Naive B cell (primary cell): ENCODE data around the gene RBM33. TPM values are rescaled to one million over a fixed set of nuclear protein-coding genes. Genes with fewer than 3 reads are reported as not detected.

ENCODE experiments used
- ATAC-seq, 2 donors: fragments of 150-1000 bp; cut with Tn5 transposase; 2 replicates each; pipeline ENCODE4 v1.10.0; 2021; ENCODE audit warnings: low read depth in 2 of 2, mild to moderate bottlenecking in 2 of 2, moderate library complexity in 2 of 2
- DNase-seq: peaks from one replicate; pipeline ENCODE4 v3.0.0; 2022
- H3K27ac Mint-ChIP-seq, 6 donors: one replicate each; pipeline ENCODE4 v1.8.0; 2020 to 2022; ENCODE audit warnings: mild to moderate bottlenecking in 6 of 6, mixed read lengths in 6 of 6, moderate library complexity in 5 of 6, inconsistent platforms in 2 of 6
- H3K27me3 Mint-ChIP-seq, 3 donors: one replicate each; pipeline ENCODE4 v1.8.0; 2021 to 2022; ENCODE audit warnings: mixed read lengths in 3 of 3, mild to moderate bottlenecking in 1 of 3
- H3K36me3 Mint-ChIP-seq, 2 donors: one replicate each; pipeline ENCODE4 v1.8.0; 2020 to 2022; ENCODE audit warnings: mixed read lengths in 2 of 2, inconsistent platforms in 1 of 2, mild to moderate bottlenecking in 1 of 2
- H3K4me1 Mint-ChIP-seq, 3 donors: one replicate each; pipeline ENCODE4 v1.8.0; 2020 to 2022; ENCODE audit warnings: mixed read lengths in 3 of 3, inconsistent platforms in 1 of 3, mild to moderate bottlenecking in 1 of 3, moderate library complexity in 1 of 3
- H3K4me3 Mint-ChIP-seq, 8 donors: one replicate each; pipeline ENCODE4 v1.8.0; 2020 to 2022; ENCODE audit warnings: mild to moderate bottlenecking in 8 of 8, mixed read lengths in 8 of 8, moderate library complexity in 8 of 8, inconsistent platforms in 2 of 8
- H3K9me3 Mint-ChIP-seq, 7 donors: one replicate each; pipeline ENCODE4 v1.8.0; 2020 to 2022; ENCODE audit warnings: mixed read lengths in 7 of 7, mild to moderate bottlenecking in 5 of 7, inconsistent platforms in 2 of 7, moderate library complexity in 1 of 7
- polyA plus RNA-seq, 6 donors: library from polyadenylated mRNA; unstranded; fragments of 300-500 nt; fragmentation: Illumina TruSeq; gene quantifications; one replicate each; pipeline ENCODE4 v1.2.3, GENCODE V29; 2021; ENCODE audit warnings: low read depth in 6 of 6

Gene RBM33
- polyA plus RNA-seq, 6 donors from 2014 or later, result 26.1 to 87.0 (median 44.6) TPM

- H3K27me3 Mint-ChIP-seq, result no peaks in the 10 kb centered on the region
- peaks cover 59 to 88% (median 78%) of the 10 kb centered on the region in 3 donors for H3K4me1 Mint-ChIP-seq
- peak overlapping the region; percentile 33 to 95 (median 78) for H3K27ac Mint-ChIP-seq
- H3K9me3 Mint-ChIP-seq, result no peaks in the 10 kb centered on the region
- ATAC-seq, result no peak
- peak overlapping the region in 5 of 8 donors; percentile 9 to 77 (median 43) for H3K4me3 Mint-ChIP-seq
- peaks cover 9 to 17% of the 10 kb centered on the region in 2 donors for H3K36me3 Mint-ChIP-seq
- no peak for DNase-seq
Observed at GRCh38 chr7:155731380-155731779, 86.9 kb downstream of the RBM33 start.

- Mint-ChIP-seq H3K9me3 (no peaks in the 10 kb centered on the region), H3K27me3 (no peaks in the 10 kb centered on the region), H3K27ac (peak overlapping the region; percentile 43 to 95 (median 88)), H3K4me3 (peak overlapping the region in 6 of 8 donors; percentile 6 to 78 (median 58)), H3K4me1 (peaks cover 59 to 90% (median 80%) of the 10 kb centered on the region in 3 donors), H3K36me3 (peaks cover 9 to 17% of the 10 kb centered on the region in 2 donors)
- no peak for DNase-seq
- ATAC-seq, result no peak
Observed at GRCh38 chr7:155731871-155732270, 87.4 kb downstream of the RBM33 start.

GRCh38 chr7:155732286-155732685 lies 87.8 kb downstream of the RBM33 start:
- Mint-ChIP-seq H3K36me3 (peaks cover 9 to 17% of the 10 kb centered on the region in 2 donors), H3K4me3 (peak overlapping the region in 7 of 8 donors; percentile 27 to 83 (median 62)), H3K9me3 (no peaks in the 10 kb centered on the region), H3K27ac (peak overlapping the region; percentile 46 to 95 (median 88)), H3K4me1 (peaks cover 59 to 90% (median 76%) of the 10 kb centered on the region in 3 donors), H3K27me3 (no peaks in the 10 kb centered on the region)
- no peak for DNase-seq
- peak; percentile 63 to 67 for ATAC-seq

- Mint-ChIP-seq H3K9me3 (no peaks in the 10 kb centered on the region), H3K36me3 (peaks cover 6 to 11% of the 10 kb centered on the region in 2 donors), H3K27ac (peak overlapping the region; percentile 36 to 95 (median 81)), H3K4me3 (peak overlapping the region; percentile 23 to 84 (median 50)), H3K4me1 (peaks cover 53 to 82% (median 77%) of the 10 kb centered on the region in 3 donors), H3K27me3 (no peaks in the 10 kb centered on the region)
- peak; percentile 69 to 81 for ATAC-seq
- DNase-seq, result no peak
Observed at GRCh38 chr7:155733582-155734444, 89.4 kb downstream of the RBM33 start.

DNA sequence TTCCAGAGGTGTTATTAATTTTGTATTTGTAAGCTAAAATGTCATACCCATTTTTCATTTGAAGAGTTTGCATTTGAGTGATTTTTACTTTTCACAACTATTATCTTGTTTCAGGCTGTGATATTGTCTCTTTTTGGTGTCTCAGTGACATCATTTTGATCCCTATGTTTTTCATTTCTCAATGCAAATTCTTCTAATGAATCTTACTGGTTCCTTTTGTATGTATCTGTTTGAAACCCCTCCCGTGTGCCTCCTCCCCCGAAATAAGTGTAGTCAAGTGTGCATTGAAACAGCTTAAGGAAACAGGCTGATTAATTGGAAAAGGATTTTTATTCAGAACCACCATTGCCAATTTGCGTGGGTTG lies 90.0 kb downstream of the RBM33 start:
- DNase-seq (no peak), ATAC-seq (no peak)
- Mint-ChIP-seq H3K4me3 (peak overlapping the region in 2 of 8 donors; percentile 26 to 49), H3K36me3 (peaks cover 12 to 15% of the 10 kb centered on the region in 2 donors), H3K27me3 (no peaks in the 10 kb centered on the region), H3K4me1 (peaks cover 51 to 79% (median 72%) of the 10 kb centered on the region in 3 donors), H3K27ac (peak overlapping the region in 4 of 6 donors; percentile 36 to 93 (median 72)), H3K9me3 (no peaks in the 10 kb centered on the region)

DNA sequence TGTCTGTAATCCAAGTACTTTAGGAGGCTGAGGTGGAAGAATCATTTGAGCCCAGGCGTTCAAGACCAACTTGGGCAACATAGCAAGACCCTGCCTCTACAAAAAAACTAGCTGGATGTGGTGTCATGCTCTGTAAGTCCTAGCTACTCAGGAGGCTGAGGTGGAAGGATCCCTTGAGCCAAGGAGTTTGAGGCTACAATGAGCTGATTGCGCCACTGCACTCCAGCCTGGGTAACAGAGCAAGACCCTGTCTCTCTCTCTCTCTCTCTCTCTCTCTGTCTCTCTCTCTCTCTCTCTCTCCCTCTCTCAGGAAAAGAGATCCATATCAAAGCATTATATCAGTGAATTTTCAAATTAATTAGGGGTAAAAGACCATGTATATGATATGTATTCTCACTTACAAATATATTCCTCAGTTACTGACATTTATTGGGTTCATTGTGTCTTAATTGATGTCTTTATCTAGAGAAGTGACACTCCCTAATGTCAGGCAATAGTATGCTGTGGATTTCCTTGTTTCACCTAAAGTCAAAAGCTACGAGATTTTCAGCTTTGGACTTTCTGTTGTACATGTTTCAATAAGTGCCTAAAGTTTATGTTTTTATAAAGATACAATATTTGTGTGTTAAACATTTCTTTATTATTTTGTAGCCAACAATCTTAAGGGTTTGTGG lies 91.1 kb downstream of the RBM33 start:
- Mint-ChIP-seq H3K4me3 (peak overlapping the region in 1 of 8 donors; percentile 52), H3K27me3 (no peaks in the 10 kb centered on the region), H3K36me3 (peaks cover 8 to 14% of the 10 kb centered on the region in 2 donors), H3K9me3 (no peaks in the 10 kb centered on the region), H3K27ac (peak overlapping the region; percentile 28 to 80 (median 52)), H3K4me1 (peaks cover 42 to 70% (median 61%) of the 10 kb centered on the region in 3 donors)
- ATAC-seq, result no peak
- DNase-seq, result no peak

DNA sequence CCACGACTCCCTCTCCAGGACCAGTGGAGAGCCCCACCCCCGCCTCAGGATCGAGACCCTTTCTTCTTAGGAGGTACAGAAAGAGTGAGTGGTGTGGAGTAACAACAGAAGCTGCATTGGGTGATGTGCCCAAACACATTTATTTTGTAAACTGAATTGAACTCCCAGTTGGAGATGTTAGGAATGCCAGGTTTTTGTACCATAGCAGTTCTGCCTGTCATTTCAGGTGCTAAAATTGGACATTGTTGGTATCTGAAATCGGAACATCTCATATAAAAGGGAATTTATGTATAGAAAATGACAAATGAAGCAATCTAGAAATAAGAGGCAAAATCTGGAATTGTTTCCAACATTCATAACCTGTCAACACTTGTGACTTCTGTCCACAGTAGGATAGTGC lies 93.1 kb downstream of the RBM33 start:
- Mint-ChIP-seq H3K9me3 (no peaks in the 10 kb centered on the region), H3K27me3 (no peaks in the 10 kb centered on the region), H3K4me3 (no peak overlapping the region), H3K27ac (peak overlapping the region in 3 of 6 donors; percentile 20 to 28 (median 25)), H3K4me1 (peaks cover 28 to 51% (median 44%) of the 10 kb centered on the region in 3 donors), H3K36me3 (peaks cover 15 to 26% of the 10 kb centered on the region in 2 donors)
- DNase-seq (no peak), ATAC-seq (no peak)

DNA sequence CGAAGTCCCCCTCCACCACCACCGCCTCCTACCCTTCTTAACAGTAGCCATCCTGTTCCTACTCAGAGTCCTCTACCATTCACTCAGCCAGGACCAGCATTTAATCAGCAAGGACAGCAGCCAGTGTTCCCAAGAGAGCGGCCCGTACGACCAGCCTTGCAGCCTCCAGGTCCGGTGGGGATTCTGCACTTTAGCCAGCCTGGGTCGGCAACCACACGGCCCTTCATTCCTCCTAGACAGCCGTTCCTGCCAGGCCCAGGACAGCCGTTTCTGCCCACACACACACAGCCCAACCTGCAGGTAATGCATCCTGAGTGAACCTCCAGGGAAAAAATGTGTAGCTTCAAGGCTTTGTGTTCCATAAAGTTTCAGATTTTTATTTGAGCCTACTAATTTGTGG lies 93.6 kb downstream of the RBM33 start:
- Mint-ChIP-seq H3K27ac (peak overlapping the region in 4 of 6 donors; percentile 18 to 84 (median 32)), H3K4me3 (peak overlapping the region in 1 of 8 donors; percentile 40), H3K36me3 (peaks cover 15 to 26% of the 10 kb centered on the region in 2 donors), H3K9me3 (no peaks in the 10 kb centered on the region), H3K4me1 (peaks cover 23 to 46% (median 44%) of the 10 kb centered on the region in 3 donors), H3K27me3 (no peaks in the 10 kb centered on the region)
- DNase-seq (no peak), ATAC-seq (no peak)

DNA sequence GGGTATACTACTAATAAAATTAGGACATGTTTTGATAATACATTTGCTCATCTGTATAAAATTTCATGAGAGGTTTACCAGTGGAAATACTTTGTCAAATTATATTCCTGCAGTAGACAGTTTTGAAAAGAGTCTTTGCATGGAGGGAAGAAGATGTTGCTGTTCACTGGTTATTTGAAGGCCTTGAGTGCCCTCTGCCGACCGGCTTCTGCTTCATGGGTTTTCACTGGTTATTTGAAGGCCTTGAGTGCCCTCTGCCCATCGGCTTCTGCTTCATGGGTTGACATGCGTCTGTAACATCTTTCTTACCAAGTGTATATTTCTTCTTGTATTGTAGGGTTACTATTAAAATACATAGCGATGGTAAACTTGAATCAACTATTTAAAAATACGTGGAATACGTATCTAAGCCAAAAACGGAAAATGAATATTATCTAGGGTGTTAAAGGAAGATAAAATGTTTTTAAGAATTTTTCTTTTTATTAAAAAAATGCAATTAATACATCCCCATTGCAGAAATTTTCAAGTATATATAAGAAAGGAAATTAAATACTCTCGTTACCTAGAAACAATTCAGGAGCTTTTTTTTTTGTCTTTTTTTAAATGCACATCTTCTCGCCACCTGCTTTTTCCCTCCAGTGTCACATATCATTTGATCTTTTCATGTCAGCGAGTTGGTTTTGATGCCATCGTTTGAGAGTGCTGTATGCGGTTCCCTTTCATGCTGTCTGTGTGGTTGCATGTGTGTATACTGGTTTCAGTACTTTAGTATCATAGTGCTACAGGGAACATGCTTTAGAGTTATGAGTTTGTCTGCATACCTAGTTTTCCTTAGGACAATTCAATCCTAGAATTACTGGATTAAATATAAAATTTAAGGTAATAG lies 94.4 kb downstream of the RBM33 start:
- Mint-ChIP-seq H3K36me3 (peaks cover 15 to 26% of the 10 kb centered on the region in 2 donors), H3K27ac (peak overlapping the region in 3 of 6 donors; percentile 27 to 33 (median 31)), H3K27me3 (no peaks in the 10 kb centered on the region), H3K4me1 (peaks cover 20 to 38% (median 37%) of the 10 kb centered on the region in 3 donors), H3K9me3 (no peaks in the 10 kb centered on the region), H3K4me3 (no peak overlapping the region)
- peak; percentile 48 to 76 for ATAC-seq
- peak; percentile 58 for DNase-seq

- H3K27me3 Mint-ChIP-seq, result no peaks in the 10 kb centered on the region
- peaks cover 17 to 26% of the 10 kb centered on the region in 2 donors for H3K36me3 Mint-ChIP-seq
- peak overlapping the region in 2 of 6 donors; percentile 16 to 31 for H3K27ac Mint-ChIP-seq
- DNase-seq (no peak), ATAC-seq (no peak)
- no peaks in the 10 kb centered on the region for H3K9me3 Mint-ChIP-seq
- H3K4me1 Mint-ChIP-seq, result peaks cover 17 to 31% (median 29%) of the 10 kb centered on the region in 3 donors
- H3K4me3 Mint-ChIP-seq, result no peak overlapping the region
Observed at GRCh38 chr7:155739538-155740143, 95.2 kb downstream of the RBM33 start.

GRCh38 chr7:155741082-155741481 lies 96.6 kb downstream of the RBM33 start:
- peak overlapping the region in 4 of 6 donors; percentile 20 to 50 (median 38) for H3K27ac Mint-ChIP-seq
- H3K4me1 Mint-ChIP-seq, result peaks cover 10 to 17% (median 16%) of the 10 kb centered on the region in 3 donors
- peaks cover 24 to 35% of the 10 kb centered on the region in 2 donors for H3K36me3 Mint-ChIP-seq
- H3K9me3 Mint-ChIP-seq, result no peaks in the 10 kb centered on the region
- ATAC-seq (no peak), DNase-seq (no peak)
- no peaks in the 10 kb centered on the region for H3K27me3 Mint-ChIP-seq
- no peak overlapping the region for H3K4me3 Mint-ChIP-seq

- H3K9me3 Mint-ChIP-seq, result no peaks in the 10 kb centered on the region
- H3K27me3 Mint-ChIP-seq, result no peaks in the 10 kb centered on the region
- H3K4me3 Mint-ChIP-seq, result no peak overlapping the region
- ATAC-seq (peak; percentile 37 to 78), DNase-seq (no peak)
- H3K27ac Mint-ChIP-seq, result peak overlapping the region in 3 of 6 donors; percentile 31 to 81 (median 50)
- H3K36me3 Mint-ChIP-seq, result peaks cover 24 to 35% of the 10 kb centered on the region in 2 donors
- H3K4me1 Mint-ChIP-seq, result peaks cover 8 to 16% (median 12%) of the 10 kb centered on the region in 3 donors
Observed at GRCh38 chr7:155741805-155742204, 97.3 kb downstream of the RBM33 start.
